HAP-1 (cell line): ENCODE measurements around the gene SLC2A4RG.

Experiments used
- DNase-seq, 2 experiments: peaks; one replicate each; pipeline ENCODE4 v3.0.0-alpha.2; 2016 to 2020; ENCODE audit warnings: low spot score in 2 of 2
- H3K27me3 ChIP-seq: fragments of 250-450 bp; sonication (Bioruptor Pico); 2 replicates; pipeline ENCODE4 v1.5.1; 2020; ENCODE audit warnings: low read depth, mild to moderate bottlenecking, moderate library complexity
- H3K36me3 ChIP-seq: fragments of 250-450 bp; sonication (Bioruptor Pico); replicated peaks from 2 replicates; pipeline ENCODE4 v1.5.1; 2020; ENCODE audit warnings: mild to moderate bottlenecking
- H3K4me1 ChIP-seq: fragments of 250-450 bp; sonication (Bioruptor Pico); 2 replicates; pipeline ENCODE4 v1.5.1; 2020; ENCODE audit warnings: mild to moderate bottlenecking
- H3K4me3 ChIP-seq: fragments of 250-450 bp; sonication (Bioruptor Pico); 2 replicates; pipeline ENCODE4 v1.5.1; 2020; ENCODE audit warnings: mild to moderate bottlenecking, moderate library complexity
- H3K9me3 ChIP-seq: fragments of 250-450 bp; sonication (Bioruptor Pico); 2 replicates; pipeline ENCODE4 v1.5.1; 2020; ENCODE audit warnings: mild to moderate bottlenecking, moderate library complexity
- in situ Hi-C: fragments of 300-500 bp; cut with MboI; formaldehyde crosslinking; loops from 3 replicates; pipeline ENCODE4 v1.14.3; 2020; ENCODE audit warnings: low sequenced_read_pairs, inconsistent platforms, mixed read lengths

Gene SLC2A4RG

DNA sequence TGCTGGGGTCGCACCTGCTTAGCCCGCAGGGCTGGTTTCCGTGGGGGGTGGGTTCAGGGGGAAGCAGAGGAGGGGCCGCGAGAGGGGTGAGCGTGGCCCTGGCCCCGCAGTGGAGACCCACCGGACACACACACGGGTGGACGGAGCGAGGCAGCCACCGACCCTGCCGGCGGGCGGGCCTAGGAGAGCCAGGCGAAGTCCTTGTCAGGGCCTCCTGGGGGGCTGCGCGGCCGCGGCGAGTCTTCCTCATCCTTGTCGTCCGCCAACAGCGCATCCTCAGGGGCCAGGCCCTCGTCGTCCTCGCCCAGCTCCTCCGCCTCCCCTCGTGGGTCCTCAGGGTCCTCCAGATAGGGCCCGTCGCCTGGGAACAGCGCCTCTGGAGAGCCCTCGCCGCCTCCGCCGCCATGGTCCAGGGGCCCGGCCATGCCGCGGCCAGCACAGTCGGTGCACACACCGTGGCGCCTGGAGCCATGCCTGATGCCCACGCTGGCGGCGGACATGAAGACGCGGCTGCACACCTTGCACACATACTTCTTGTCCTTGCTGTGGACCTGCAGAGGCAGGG, 7.3 kb downstream of the SLC2A4RG start:
- Histone ChIP-seq H3K9me3 (no peaks in the 10 kb centered on the region), H3K27me3 (no peaks in the 10 kb centered on the region), H3K4me3 (no peak overlapping the region), H3K4me1 (no peaks in the 10 kb centered on the region), H3K36me3 (peaks cover 18% of the 10 kb centered on the region)
- DNase-seq, result no peak
- in situ Hi-C loops, result no loop called here

DNA sequence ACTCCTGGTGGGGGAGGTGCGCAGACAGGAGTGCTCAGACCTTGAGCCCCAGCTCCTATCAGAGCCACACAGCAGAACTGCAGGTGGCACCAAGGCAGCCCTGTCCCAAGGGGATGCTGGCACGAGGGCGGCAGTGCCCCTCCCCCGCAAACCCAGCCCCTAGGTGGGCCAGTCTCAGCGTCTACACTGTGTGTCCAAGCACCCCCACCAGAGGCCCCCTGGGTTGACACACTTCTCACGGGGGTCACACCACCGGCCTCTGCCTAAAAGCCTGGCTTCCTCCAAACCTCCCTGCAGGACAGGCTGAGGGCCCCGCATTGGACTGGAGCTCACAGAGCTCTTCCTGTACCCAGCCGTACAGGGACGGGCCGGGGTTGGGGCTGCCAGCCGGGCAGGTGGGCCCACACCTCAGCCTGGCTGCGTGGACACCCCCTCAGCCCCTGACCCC, 8.1 kb downstream of the SLC2A4RG start:
- in situ Hi-C loops, result no loop called here
- H3K27me3 ChIP-seq, result no peaks in the 10 kb centered on the region
- H3K4me3 ChIP-seq, result no peak overlapping the region
- no peaks in the 10 kb centered on the region for H3K9me3 ChIP-seq
- H3K4me1 ChIP-seq, result no peaks in the 10 kb centered on the region
- peaks cover 10% of the 10 kb centered on the region for H3K36me3 ChIP-seq
- DNase-seq, result no peak

DNA sequence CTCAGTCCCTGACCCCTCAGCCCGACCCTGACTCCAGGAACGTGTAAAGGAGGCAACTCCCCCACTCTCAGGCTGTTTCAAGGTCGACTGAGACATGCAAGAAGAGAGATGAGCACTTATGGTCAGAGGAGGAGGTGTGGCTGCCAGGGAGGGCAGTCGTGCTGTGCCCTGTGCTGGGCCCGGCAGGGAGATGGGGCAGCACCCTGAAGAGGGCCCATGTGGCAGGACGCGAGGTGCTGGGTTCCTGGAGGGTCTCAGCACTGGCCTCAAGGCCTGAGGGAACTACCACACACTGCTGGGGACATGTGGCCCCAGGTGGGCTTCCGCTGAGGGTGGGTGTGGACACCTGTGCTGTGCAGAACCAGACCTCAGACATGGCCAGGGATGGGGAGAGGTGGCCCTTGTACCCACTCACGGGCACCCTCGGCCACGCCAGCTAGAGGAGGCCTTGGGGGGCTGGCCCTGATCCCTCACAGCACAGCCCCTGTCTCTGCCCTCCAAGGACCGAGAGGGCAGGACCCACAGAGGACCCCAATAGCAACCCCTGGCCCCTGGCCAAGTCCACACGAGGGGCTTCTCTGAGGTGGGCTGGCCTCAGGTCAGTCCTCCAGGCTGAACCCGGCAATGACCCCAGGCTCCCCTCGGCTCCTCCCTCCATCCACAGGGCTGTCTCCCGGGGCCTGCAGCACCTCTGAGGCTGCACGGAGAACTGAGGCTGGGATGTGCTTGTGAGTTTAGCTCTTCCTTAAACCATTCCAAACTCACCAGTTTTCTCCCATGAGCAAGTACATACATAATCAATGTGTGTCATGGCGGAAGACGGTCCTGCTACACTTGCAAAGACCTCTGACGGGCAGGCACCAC, 8.7 kb downstream of the SLC2A4RG start:
- Histone ChIP-seq H3K36me3 (peaks cover 5% of the 10 kb centered on the region), H3K27me3 (no peaks in the 10 kb centered on the region), H3K9me3 (no peaks in the 10 kb centered on the region), H3K4me3 (no peak overlapping the region), H3K4me1 (no peaks in the 10 kb centered on the region)
- DNase-seq, result no peak
- in situ Hi-C loops, result no loop called here

- peaks cover under 1% of the 10 kb centered on the region for H3K36me3 ChIP-seq
- H3K9me3 ChIP-seq, result no peaks in the 10 kb centered on the region
- DNase-seq, result no peak
- H3K4me1 ChIP-seq, result no peaks in the 10 kb centered on the region
- no peaks in the 10 kb centered on the region for H3K27me3 ChIP-seq
- in situ Hi-C loops, result no loop called here
- H3K4me3 ChIP-seq, result no peak overlapping the region
These were observed 9.3 kb downstream of the SLC2A4RG start for GRCh38 chr20:63748934-63749270.

- H3K36me3 ChIP-seq, result no peaks in the 10 kb centered on the region
- no peaks in the 10 kb centered on the region for H3K9me3 ChIP-seq
- no peaks in the 10 kb centered on the region for H3K27me3 ChIP-seq
- in situ Hi-C loops, result no loop called here
- no peaks in the 10 kb centered on the region for H3K4me1 ChIP-seq
- no peak for DNase-seq
- no peak overlapping the region for H3K4me3 ChIP-seq
These were observed 10.3 kb downstream of the SLC2A4RG start for GRCh38 chr20:63749597-63750508.

DNA sequence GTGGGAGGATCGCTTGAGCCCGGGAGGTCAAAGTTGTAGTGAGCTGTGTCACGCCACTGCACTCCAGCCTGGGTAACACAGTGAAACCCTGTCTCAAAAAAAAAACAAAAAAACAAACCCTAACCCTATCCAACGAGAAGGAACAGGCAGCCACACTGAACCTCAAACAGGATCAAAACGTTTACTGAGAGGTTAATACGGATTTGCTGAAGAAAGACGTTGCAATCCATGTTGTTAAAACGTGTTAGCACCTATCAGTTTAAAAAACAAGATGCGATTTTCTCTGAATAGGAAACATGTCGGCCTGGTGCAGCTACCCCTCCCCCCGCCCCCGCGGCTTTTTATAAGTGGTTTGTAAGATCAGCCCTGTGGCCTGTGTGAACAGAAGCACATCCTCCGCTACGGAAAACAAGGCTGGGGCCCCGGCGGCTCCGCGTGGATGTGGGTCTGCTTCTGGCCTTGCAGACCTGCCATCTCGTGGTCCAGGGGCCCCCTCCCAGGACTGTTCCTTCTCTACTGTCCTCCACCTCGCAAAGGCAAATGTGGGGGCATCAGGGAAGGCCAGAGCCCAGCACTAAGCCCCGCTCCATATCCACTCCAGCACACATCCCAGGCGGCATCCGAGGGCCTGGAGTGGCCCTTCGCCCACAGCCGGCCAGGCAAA, 11.4 kb downstream of the SLC2A4RG start:
- in situ Hi-C loops, result no loop called here
- Histone ChIP-seq H3K4me1 (no peaks in the 10 kb centered on the region), H3K27me3 (no peaks in the 10 kb centered on the region), H3K4me3 (no peak overlapping the region), H3K9me3 (no peaks in the 10 kb centered on the region), H3K36me3 (no peaks in the 10 kb centered on the region)
- DNase-seq, result no peak

DNA sequence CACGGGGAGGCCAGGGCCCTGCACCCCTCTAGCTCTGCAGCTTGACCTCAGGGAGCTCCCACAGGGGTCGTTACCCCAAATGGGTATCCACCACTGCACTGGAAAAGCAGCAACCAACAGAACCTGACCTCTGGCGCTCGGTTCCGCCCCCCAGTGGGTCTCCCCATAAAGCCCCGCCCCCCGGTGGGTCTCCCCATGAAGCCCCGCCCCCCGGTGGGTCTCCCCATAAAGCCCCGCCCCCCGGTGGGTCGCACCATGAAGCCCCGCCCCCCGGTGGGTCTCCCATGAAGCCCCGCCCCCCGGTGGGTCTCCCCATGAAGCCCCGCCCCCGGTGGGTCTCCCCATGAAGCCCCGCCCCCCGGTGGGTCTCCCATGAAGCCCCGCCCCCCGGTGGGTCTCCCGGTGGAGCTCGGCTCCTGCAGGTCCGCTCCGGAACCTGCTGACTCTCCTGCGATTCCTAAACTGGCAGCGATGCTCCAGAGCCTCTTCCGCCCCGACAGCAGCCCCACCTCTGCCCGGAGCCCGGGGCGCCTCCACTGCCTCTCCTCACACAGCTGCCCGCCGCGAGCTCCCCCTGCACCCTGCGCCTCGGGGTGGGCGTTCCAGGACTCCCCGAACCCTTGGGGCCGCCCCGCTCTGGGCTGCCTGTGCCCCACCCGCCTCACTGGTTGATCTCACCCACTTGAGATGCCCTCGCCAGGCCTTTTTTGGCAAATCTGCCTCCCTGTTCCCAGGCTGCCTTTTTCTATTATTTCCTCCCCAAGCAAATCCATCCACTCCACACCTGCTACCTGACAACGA, 12.1 kb downstream of the SLC2A4RG start:
- Histone ChIP-seq H3K4me1 (no peaks in the 10 kb centered on the region), H3K9me3 (no peaks in the 10 kb centered on the region), H3K36me3 (no peaks in the 10 kb centered on the region), H3K27me3 (no peaks in the 10 kb centered on the region), H3K4me3 (no peak overlapping the region)
- peak in 1 of 2 experiments; percentile 48 for DNase-seq
- in situ Hi-C loops, result no loop called here

GRCh38 chr20:63752411-63753101, 13.0 kb downstream of the SLC2A4RG start:
- in situ Hi-C loops, result no loop called here
- Histone ChIP-seq H3K4me3 (no peak overlapping the region), H3K9me3 (no peaks in the 10 kb centered on the region), H3K4me1 (no peaks in the 10 kb centered on the region), H3K27me3 (no peaks in the 10 kb centered on the region), H3K36me3 (no peaks in the 10 kb centered on the region)
- no peak for DNase-seq

DNA sequence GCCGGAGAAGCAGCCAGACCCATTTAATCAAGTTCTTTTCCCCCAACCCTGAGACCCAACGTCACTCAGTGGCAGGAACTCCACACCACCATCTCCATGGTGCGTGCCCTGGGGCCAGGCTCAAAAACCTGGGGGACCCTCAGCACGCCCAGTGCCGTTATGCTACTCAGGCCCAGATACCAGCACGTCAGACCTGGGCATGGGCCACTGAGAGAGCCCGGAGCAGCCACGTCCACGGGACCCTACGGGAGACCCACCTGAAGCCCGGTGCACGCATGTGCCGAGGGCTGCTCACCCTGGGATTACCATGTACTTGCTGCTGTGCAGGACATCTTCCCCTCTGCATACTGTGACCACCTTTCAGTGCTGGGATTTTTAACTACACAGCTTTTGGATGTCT, 13.8 kb downstream of the SLC2A4RG start:
- in situ Hi-C loops, result no loop called here
- Histone ChIP-seq H3K9me3 (no peaks in the 10 kb centered on the region), H3K4me3 (no peak overlapping the region), H3K4me1 (no peaks in the 10 kb centered on the region), H3K36me3 (no peaks in the 10 kb centered on the region), H3K27me3 (no peaks in the 10 kb centered on the region)
- DNase-seq, result no peak

- no peaks in the 10 kb centered on the region for H3K9me3 ChIP-seq
- in situ Hi-C loops, result no loop called here
- H3K4me1 ChIP-seq, result no peaks in the 10 kb centered on the region
- no peak overlapping the region for H3K4me3 ChIP-seq
- DNase-seq, result no peak
- H3K36me3 ChIP-seq, result no peaks in the 10 kb centered on the region
- H3K27me3 ChIP-seq, result no peaks in the 10 kb centered on the region
These were observed 14.4 kb downstream of the SLC2A4RG start for GRCh38 chr20:63754008-63754407.

DNA sequence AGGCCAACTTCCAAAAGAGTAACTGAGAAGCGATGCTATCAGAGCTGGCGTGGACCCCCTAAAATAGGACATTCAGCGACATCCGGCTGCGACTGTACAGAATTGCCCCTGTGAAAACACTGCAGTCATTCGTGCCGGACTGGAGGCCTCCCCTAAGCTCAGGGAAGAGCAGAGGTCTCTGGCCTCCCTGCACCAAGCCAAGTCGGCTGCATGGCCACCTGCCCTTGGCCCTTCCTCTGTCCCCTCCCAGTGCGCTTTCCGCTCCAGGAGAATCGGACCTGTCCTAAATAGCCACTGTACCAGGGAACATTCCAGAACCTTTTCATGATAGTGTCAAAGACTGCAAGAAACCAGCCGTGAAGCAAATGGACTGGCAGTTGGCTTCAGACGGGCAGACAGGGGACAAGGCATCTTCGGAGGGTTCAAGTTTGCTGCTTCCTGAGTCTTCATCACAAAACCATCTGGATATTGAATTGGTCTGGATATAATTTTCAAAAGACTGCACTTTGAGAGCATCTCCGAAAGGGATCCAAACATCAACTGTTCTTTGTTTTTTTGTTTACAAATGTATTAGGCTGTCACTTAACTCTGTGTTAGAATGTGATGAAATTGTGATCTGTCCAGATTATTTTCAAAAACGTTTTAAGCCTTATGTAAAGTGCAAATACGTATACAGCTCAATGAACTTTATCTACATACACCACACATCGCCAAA, 16.5 kb downstream of the SLC2A4RG start:
- Histone ChIP-seq H3K36me3 (no peaks in the 10 kb centered on the region), H3K9me3 (no peaks in the 10 kb centered on the region), H3K4me1 (no peaks in the 10 kb centered on the region), H3K27me3 (no peaks in the 10 kb centered on the region), H3K4me3 (no peak overlapping the region)
- DNase-seq, result no peak
- in situ Hi-C loops, result no loop called here

DNA sequence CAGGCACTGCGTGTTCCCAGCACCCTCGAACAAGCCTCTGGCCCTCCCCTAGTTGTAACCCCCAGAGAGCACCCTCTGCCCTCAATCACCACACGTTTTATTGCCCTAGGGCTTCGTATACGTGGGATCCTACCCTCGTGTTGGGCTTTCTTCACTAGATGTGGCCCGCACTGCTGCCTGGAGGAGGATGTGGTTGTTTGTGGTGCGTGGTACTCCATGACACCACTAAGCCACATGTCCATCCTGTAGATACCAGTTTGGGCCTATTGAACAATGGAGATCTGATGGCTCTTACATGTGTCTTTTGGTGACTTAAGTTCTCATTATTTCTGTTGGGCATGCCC, 17.0 kb downstream of the SLC2A4RG start:
- Histone ChIP-seq H3K9me3 (no peaks in the 10 kb centered on the region), H3K27me3 (no peaks in the 10 kb centered on the region), H3K36me3 (no peaks in the 10 kb centered on the region), H3K4me3 (no peak overlapping the region), H3K4me1 (no peaks in the 10 kb centered on the region)
- in situ Hi-C loops, result no loop called here
- no peak for DNase-seq
